ENCODE data around the gene ZHX3. TPM values are rescaled to one million over a fixed set of nuclear protein-coding genes. Genes with fewer than 3 reads are reported as not detected.

Gene ZHX3
- total RNA-seq, 6 experiments from 2014 or later = 17.6 to 47.4 (median 26.2) TPM

DNA sequence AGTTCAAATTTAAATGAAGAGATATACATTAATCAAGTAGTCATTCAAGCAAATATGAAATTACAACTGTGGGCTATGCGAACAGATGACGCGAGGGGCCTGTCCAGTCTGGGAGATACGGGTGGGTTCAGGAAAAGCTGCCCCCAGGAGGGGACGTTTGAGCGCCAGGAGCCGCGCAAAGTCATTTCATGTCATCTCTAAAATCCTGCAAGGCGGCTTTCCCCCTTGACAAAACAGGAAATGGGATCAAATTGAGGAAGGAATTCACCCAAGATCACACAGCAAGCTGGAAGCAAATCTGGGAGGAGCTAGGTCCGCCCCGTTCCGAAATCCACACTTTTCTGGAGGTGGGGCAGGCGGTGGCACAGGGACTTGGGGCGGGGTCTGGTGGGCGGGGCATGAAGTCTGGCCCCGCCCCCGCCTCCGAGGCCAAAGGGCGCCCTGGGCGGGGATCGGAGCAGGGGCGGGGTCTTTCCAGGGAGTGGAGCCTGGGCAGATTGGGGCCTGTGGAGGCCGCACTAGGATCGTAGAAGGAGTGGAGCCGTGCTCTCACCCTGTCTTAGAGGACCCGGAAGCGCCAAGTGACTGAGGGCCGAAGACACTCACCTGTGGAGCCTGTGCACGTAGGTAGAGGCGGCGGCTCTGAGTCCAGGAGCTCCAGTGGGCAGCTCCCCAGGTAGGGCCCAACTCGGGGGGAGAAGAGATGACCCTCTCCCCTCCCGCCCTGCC, 23.0 kb upstream of the ZHX3 start, which contains the start of gene LPIN3:
Gene LPIN3 (plus strand): TSS at position 495 of the 729 bp plus-strand sequence. CDS start 4,983 bp downstream, outside the sequence.
- peak within 1 kb of the TSS; percentile 51 to 76 (median 61) for H3K4me3 ChIP-seq
- peak; percentile 90 to 94 (median 92) for DNase-seq
- intact Hi-C loops (cut with DNase I) = no loop called here
- TF ChIP-seq, protein P1, sequence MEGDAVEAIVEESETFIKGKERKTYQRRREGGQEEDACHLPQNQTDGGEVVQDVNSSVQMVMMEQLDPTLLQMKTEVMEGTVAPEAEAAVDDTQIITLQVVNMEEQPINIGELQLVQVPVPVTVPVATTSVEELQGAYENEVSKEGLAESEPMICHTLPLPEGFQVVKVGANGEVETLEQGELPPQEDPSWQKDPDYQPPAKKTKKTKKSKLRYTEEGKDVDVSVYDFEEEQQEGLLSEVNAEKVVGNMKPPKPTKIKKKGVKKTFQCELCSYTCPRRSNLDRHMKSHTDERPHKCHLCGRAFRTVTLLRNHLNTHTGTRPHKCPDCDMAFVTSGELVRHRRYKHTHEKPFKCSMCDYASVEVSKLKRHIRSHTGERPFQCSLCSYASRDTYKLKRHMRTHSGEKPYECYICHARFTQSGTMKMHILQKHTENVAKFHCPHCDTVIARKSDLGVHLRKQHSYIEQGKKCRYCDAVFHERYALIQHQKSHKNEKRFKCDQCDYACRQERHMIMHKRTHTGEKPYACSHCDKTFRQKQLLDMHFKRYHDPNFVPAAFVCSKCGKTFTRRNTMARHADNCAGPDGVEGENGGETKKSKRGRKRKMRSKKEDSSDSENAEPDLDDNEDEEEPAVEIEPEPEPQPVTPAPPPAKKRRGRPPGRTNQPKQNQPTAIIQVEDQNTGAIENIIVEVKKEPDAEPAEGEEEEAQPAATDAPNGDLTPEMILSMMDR (IDR thresholded peaks at IDR 0.05) = peak in 3 of 4 donors; percentile 17 to 31 (median 19)
- TF ChIP-seq POLR2A (IDR thresholded peaks at IDR 0.05) = peak; percentile 47
- ATAC-seq = peak; percentile 93 to 95 (median 94)
- WGBS (ENCODE audit: insufficient coverage, low coverage, low lambda C conversion rate, missing lambda C conversion rate) = 8% methylated on average over 13 of the region's 33 CpGs
- H3K36me3 ChIP-seq = no peaks in the 10 kb centered on the region
- H3K27me3 ChIP-seq = no peaks in the 10 kb centered on the region
- peak within 1 kb of the TSS; percentile 43 to 73 (median 53) for H3K27ac ChIP-seq
- no peaks in the 10 kb centered on the region for H3K9me3 ChIP-seq
- peaks cover 0 to 13% (median 5%) of the 10 kb centered on the region in 4 donors for H3K4me1 ChIP-seq

DNA sequence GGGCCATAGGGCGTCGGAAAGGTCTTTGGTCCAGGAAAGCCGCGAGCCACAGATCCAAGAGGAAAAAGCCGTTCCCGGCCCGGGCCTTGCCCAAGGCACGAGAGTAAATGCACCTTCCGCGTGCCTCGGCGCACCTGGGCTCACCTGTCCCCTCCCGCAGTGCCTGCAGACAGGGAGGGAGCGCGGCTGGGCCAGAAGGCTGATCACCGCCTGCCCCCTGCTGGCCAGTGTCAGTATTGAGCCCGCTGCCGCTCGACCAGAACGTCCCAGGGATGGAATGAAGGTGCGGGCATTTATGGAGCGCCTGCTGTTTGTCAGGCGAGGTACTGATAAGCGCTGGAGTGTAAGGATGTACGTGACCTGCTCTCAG, 22.4 kb upstream of the ZHX3 start:
- intact Hi-C loops (cut with DNase I) = loop anchor here (5.0 kb wide), 1 partner anchor 168 kb away; no protein-coding TSS in a partner anchor
- Histone ChIP-seq H3K36me3 (no peaks in the 10 kb centered on the region), H3K27ac (peak overlapping the region in 2 of 3 donors; percentile 32 to 52), H3K4me3 (peak overlapping the region; percentile 21 to 76 (median 61)), H3K9me3 (no peaks in the 10 kb centered on the region), H3K27me3 (no peaks in the 10 kb centered on the region), H3K4me1 (peaks cover 0 to 13% (median 5%) of the 10 kb centered on the region in 4 donors)
- DNase-seq (peak; percentile 87 to 92 (median 88)), ATAC-seq (peak; percentile 83 to 86 (median 85))
- 3% methylated on average over 19 of the region's 25 CpGs for WGBS (ENCODE audit: insufficient coverage, low coverage, low lambda C conversion rate, missing lambda C conversion rate)
- TF ChIP-seq, protein P1 (IDR thresholded peaks at IDR 0.05) = peak; percentile 99
- no peak for TF ChIP-seq POLR2A (IDR thresholded peaks at IDR 0.05)

DNA sequence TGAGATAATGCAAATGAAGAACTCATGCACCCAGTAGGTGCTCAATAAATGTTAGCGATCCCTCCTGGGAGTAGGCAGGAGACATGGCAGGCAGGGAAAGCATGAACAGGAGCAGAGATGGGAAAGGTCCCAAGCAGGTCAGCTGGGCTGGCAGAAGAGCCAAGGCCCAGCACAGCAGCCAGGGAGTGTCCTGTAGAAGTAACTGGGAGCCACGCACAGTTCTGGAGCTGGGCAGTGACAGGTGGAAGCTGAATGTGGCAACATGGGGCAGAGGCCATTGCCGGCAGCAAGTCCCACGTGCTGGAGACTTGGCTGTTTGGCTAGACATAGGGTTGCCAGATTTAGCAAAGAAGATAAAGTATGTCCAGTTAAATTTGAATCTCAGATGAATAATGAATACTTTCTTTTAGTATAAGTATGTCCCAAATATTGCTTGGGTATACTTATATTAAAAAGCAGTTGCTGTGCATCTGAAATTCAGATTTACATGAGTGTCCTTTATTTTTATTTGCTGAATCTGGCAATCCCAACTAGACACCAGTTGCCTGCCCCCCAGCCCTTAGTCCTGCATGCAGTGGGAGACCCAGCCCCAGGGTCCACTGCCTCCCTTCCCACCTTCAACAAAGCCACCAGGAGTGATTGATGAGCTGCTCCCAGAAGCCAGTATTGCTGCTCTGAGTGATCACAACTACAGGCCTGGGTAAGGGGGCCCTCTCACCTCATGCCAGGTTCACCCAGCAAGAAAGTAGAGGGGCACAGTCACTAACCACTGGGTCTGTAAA, 19.4 kb upstream of the ZHX3 start:
- H3K27ac ChIP-seq = no peak overlapping the region
- H3K9me3 ChIP-seq = no peaks in the 10 kb centered on the region
- DNase-seq (peak in 1 of 3 donors; percentile 53), ATAC-seq (no peak)
- TF ChIP-seq POLR2A (IDR thresholded peaks at IDR 0.05) = no peak
- TF ChIP-seq, protein P1 (IDR thresholded peaks at IDR 0.05) = no peak
- H3K27me3 ChIP-seq = no peaks in the 10 kb centered on the region
- no peaks in the 10 kb centered on the region for H3K36me3 ChIP-seq
- H3K4me3 ChIP-seq = no peak overlapping the region
- H3K4me1 ChIP-seq = peaks cover 0 to 13% (median 2%) of the 10 kb centered on the region in 4 donors
- intact Hi-C loops (cut with DNase I) = loop anchor here (5.0 kb wide), 1 partner anchor 165 kb away; no protein-coding TSS in a partner anchor
- WGBS (ENCODE audit: insufficient coverage, low coverage, low lambda C conversion rate, missing lambda C conversion rate) = 47% methylated on average over 4 of the region's 4 CpGs

DNA sequence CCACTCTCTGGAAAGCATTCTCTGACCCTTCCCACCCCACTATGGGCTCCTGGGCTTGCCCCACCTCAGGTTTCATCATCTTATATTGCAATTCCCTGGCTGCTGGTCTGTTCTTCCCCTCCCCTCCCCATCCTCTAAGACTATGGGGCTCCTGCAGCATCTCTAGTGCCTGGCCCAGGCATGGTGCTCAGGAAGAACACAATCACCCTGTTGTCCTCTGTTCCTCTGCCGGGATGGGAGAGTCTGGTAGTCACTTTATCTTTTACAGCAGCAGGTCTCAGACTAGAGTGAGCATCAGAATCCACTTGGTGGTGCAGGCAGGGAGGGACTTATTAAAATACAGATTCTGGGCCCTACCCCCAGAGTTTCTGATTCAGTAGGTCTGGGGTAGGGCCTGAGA, 18.1 kb upstream of the ZHX3 start:
- no peak for TF ChIP-seq POLR2A (IDR thresholded peaks at IDR 0.05)
- TF ChIP-seq, protein P1 (IDR thresholded peaks at IDR 0.05) = no peak
- H3K4me1 ChIP-seq = peaks cover 0 to 5% (median 2%) of the 10 kb centered on the region in 4 donors
- H3K27ac ChIP-seq = no peak overlapping the region
- H3K9me3 ChIP-seq = no peaks in the 10 kb centered on the region
- H3K27me3 ChIP-seq = no peaks in the 10 kb centered on the region
- peak in 1 of 3 donors; percentile 3 for DNase-seq
- WGBS (ENCODE audit: insufficient coverage, low coverage, low lambda C conversion rate, missing lambda C conversion rate) = no CpG with 5 or more reads among the region's 1 CpG
- intact Hi-C loops (cut with DNase I) = loop anchor here (5.0 kb wide), 1 partner anchor 163 kb away; no protein-coding TSS in a partner anchor
- no peak overlapping the region for H3K4me3 ChIP-seq
- no peaks in the 10 kb centered on the region for H3K36me3 ChIP-seq
- ATAC-seq = no peak

All from right lobe of liver (tissue), 6 donors.